Occipital lobe (tissue), 2 donors: Measurements from ENCODE around the gene ABCA3. TPM values are rescaled to one million over a fixed set of nuclear protein-coding genes. Genes with fewer than 3 reads are reported as not detected.

Source experiments
- DNase-seq: peaks from one replicate; lab custom pipeline; 2025; lab: John Stamatoyannopoulos, UW
- total RNA-seq: library from RNA; depleted of rRNA; stranded (reverse); fragments of >200 nt; gene quantifications from one replicate; pipeline ENCODE4 v1.2.3, GENCODE V29; 2014

Gene ABCA3
- total RNA-seq, 1 donor from 2014 or later = 34.8 TPM

- no peak for DNase-seq
Measured at GRCh38 chr16:2357331-2357730, 16.8 kb upstream of the ABCA3 start.

DNA sequence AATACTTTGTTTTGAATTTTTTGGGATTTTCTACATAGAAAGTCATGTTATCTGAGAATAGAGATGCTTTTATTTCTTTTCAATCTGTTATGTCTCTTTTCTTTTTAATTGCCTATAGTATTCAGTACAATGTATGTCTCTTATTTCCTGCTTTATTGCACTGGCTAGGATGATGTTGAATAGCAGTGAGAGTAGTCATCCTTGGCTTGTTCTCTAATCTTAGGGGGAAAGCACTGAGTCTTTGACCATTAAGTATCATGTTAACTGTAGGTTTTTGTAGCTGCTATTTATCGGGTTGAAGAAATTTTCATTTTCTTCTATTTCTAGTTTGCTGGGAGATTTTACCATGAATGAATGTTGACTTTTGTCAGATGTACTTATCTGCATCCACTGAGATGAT is 10.0 kb upstream of the ABCA3 start:
- no peak for DNase-seq

DNA sequence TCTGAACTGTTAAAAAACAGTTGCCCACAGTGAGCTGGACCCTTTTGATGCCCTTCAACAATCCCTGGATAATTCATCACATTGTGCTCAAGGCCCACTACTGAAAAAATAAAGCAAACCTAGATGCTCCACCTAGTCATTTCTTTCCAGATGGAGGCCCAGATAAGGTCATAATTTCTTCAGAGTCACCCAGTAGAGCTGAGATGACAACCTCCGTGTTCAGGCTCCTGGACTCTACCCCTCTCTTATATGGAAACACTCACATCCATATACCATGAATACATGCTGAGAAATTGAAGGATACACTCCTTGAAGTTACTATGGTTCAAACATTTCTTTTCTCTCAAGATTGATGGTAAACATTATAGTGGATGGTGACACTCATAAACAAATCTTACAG is 2.7 kb upstream of the ABCA3 start:
- DNase-seq = no peak

- no peak for DNase-seq
Measured at GRCh38 chr16:2341456-2342447, 1.2 kb upstream of the ABCA3 start.

GRCh38 chr16:2339521-2340484 is 725 bp downstream of the ABCA3 start:
- DNase-seq = peak; percentile 49

DNA sequence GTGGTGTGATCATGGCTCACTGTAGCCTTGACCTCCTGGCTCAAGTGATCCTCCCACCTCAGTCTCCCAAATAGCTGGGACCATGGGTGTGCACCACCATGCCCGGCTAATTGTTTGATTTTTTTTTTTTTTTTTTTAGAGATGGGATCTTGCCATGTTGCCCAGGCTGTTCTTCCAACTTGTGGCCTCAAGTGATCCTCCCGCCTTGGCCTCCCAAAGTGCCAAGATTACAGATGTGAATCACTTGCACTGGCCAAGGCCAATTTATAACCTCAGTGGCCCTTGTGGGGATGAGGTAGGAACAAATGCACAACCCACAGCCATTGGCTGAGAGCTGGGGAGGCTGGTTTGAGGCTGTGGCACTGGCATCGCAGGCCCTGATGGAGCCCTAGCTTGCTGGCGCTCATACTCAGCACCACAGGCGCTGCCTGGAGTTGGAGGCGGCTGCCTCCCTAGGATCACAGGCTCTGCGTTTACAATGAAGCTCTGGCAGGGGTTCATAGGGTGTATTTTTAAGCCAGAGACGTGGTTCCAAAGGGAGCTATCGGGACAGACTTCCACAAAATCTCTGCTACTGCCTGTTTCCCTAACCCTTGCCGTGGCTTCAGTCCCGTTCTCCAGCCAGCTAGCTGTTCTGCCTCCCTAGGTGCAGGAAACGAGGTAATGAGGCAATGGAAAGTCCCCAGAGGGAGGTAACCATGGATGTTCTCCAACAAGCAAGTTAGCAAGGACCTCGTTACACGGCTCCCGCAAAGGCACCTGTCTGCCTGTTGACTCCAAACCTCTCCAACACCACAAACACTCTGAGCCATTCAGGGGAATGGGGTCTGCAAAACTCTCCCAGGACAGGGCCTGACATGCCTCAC is 2.9 kb downstream of the ABCA3 start:
- DNase-seq = no peak

DNA sequence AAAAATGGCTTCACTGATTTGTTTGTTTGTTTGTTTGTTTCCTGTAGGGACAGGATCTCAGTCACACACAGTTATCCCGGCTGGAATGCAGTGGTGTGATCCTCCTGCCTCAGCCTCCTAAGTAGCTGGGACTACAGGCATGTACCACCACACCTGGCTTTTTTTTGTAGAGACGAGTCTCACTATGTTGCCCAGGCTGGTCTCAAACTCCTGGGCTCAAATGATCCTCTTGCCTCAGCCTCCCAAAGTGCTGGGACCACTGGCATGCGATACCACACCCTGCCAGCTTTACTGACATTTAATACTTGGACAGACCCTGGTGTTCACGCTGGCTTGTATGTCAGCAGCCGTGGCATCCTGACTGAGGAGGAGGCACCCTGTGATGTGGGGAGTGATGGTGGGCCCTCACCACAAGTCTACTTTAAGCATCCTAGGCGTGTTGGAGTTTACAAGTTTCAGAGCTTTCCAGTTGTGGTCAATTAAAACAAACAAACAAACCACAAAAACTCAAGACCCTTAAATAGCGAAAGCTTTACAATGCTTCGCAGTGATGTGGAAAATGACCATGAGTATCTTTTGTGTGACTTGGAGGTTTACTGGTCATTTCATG is 5.1 kb downstream of the ABCA3 start:
- DNase-seq = no peak

GRCh38 chr16:2333772-2334379 is 6.7 kb downstream of the ABCA3 start:
- DNase-seq = no peak

- no peak for DNase-seq
Measured at GRCh38 chr16:2333231-2333630, 7.3 kb downstream of the ABCA3 start.

GRCh38 chr16:2331931-2332267 is 8.6 kb downstream of the ABCA3 start:
- no peak for DNase-seq

DNA sequence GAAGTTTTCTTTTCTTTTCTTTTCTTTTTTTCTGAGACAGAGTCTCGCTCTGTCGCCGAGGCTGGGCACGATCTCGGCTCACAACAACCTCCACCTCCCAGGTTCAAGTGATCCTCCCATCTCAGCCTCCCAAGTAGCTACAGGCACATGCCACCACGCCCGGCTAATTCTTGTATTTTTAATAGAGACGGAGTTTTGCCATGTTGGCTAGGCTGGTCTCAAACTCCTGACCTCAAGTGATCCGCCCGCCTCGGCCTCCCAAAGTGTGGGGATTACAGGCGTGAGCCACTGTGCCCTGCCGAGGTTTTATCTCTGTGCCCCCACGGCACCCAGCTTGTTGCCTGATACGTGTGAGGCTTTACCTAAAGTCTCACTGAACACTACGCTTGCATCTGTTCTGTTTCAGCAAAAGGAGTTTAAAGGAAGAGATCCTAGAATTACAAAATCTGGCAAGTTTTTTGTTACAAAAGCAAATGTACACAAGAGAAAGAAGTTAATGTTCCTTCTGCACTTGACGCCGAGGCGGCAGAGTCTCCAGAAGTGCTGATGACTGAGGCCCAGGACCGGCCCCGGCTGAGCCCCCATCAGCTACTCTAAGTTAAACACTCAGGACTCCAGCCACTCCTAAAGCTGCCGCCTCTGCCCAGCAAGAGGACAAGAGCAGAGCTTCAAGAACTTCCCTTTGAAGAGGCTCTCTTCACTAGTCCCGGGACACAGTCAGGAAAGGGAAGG is 9.2 kb downstream of the ABCA3 start:
- DNase-seq = no peak

DNA sequence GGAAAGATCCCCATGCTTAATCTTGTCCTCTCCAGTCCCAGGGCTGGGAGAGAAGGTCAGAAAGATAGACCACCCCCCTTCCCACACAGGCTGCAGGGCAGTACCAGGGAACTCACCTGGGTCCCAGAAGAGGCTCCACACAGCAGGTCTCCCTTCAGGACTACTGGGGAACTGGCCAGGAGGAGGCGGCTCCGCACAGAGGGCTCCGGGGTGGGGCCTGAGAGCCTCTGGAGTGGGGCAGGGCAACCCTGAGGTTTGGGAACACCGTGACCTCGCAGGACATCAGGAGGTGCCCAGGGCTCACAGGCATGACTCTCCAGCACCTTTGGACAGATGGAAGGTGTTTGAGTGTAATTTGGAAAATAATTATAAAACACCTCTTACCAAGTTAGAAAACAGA is 11.0 kb downstream of the ABCA3 start:
- no peak for DNase-seq

- no peak for DNase-seq
Measured at GRCh38 chr16:2328428-2328827, 12.1 kb downstream of the ABCA3 start.

- DNase-seq = no peak
Measured at GRCh38 chr16:2326191-2326590, 14.3 kb downstream of the ABCA3 start.

- no peak for DNase-seq
Measured at GRCh38 chr16:2325791-2326190, 14.7 kb downstream of the ABCA3 start.

GRCh38 chr16:2325181-2325580 is 15.3 kb downstream of the ABCA3 start:
- DNase-seq = no peak

DNA sequence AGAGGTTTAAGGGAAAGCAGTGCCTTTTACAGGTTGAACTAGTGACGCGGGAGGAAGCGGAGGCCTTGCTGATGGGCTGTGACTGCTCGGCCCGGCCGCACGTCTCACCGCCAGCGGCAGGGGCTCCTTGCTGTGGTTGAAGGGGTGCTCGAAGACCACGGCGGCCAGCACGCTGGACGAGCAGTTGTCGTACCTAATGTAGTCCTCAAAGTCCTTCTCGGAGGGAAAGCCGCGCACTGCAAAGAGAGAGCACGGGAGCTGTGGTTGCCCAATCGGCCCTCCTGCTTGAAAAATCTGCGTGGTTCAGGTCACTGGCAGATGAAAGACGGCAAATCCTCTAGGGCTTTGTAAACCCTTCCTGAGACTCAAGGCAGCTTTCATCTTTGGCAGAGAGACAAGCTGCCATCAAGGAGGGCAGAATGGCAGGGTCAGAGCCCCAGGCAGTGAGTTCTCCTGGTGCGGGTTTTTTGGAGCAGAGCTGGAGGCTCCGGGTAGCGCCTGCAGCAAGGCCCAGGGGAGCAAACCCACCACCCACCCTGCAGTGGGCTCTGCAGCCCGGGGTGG is 16.1 kb downstream of the ABCA3 start:
- no peak for DNase-seq

DNA sequence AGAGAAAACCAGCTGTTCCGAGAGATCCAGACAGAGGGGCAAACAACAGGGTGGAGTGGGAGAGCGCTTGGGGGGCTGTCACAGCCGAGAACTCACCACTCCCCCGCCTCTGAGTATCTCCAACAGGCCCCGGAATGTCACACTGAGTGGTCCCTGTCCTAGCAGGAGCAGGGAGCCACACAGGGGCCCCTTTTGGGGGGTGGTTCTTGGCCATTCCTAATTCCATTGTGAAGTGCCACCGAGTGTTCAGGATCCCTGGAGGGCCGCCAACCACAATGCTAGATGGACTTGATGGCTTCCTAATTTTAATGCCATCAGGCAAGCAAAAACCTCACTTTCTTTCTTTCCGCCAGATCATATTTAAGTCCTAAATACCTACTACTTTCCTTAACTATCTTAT is 16.8 kb downstream of the ABCA3 start:
- DNase-seq = no peak

- DNase-seq = no peak
Measured at GRCh38 chr16:2319606-2320005, 20.9 kb downstream of the ABCA3 start.
